ENCODE results near the gene FAHD1. TPM values are rescaled to one million over a fixed set of nuclear protein-coding genes. Genes with fewer than 3 reads are reported as not detected.
A peak's percentile ranks its signal among the peaks of the same experiment; 100 is the strongest.

Gene FAHD1
- total RNA-seq, 1 donor from 2014 or later = 26.5 TPM

DNA sequence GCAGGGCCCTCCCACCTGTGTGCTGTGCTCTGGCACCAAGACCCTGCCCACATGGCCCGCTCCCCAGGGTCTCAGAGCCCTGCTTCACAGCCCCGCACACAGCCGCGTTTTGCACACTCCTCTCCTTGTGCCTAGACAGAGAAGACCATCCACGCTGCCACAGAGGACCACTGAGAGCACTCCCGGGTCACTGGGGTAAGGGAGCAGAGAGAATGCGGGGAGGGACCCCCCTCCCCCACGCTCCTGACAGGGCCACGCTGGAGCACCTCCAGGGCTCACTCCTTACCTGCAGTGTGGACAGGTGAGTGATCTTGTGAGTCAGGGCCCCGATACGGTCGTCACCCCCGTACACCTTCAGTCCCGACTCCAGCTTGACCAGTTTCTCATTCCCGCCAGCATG lies 7.4 kb upstream of the FAHD1 start:
- DNase-seq = no peak
- peak overlapping the region; percentile 52 for H3K27ac Mint-ChIP-seq (ENCODE audit: unreplicated experiment)
- H3K36me3 Mint-ChIP-seq (ENCODE audit: unreplicated experiment) = no peaks in the 10 kb centered on the region
- TF ChIP-seq, protein P1, sequence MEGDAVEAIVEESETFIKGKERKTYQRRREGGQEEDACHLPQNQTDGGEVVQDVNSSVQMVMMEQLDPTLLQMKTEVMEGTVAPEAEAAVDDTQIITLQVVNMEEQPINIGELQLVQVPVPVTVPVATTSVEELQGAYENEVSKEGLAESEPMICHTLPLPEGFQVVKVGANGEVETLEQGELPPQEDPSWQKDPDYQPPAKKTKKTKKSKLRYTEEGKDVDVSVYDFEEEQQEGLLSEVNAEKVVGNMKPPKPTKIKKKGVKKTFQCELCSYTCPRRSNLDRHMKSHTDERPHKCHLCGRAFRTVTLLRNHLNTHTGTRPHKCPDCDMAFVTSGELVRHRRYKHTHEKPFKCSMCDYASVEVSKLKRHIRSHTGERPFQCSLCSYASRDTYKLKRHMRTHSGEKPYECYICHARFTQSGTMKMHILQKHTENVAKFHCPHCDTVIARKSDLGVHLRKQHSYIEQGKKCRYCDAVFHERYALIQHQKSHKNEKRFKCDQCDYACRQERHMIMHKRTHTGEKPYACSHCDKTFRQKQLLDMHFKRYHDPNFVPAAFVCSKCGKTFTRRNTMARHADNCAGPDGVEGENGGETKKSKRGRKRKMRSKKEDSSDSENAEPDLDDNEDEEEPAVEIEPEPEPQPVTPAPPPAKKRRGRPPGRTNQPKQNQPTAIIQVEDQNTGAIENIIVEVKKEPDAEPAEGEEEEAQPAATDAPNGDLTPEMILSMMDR (IDR thresholded peaks at IDR 0.05; ENCODE audit: partially characterized antibody, unreplicated experiment) = no peak
- H3K4me1 Mint-ChIP-seq (ENCODE audit: low read depth, unreplicated experiment) = peaks cover 7% of the 10 kb centered on the region
- peaks cover 3% of the 10 kb centered on the region for H3K9me3 Mint-ChIP-seq (ENCODE audit: unreplicated experiment)
- H3K4me3 Mint-ChIP-seq (ENCODE audit: unreplicated experiment) = peak overlapping the region; percentile 42
- peaks cover 3% of the 10 kb centered on the region for H3K27me3 Mint-ChIP-seq (ENCODE audit: unreplicated experiment)

DNA sequence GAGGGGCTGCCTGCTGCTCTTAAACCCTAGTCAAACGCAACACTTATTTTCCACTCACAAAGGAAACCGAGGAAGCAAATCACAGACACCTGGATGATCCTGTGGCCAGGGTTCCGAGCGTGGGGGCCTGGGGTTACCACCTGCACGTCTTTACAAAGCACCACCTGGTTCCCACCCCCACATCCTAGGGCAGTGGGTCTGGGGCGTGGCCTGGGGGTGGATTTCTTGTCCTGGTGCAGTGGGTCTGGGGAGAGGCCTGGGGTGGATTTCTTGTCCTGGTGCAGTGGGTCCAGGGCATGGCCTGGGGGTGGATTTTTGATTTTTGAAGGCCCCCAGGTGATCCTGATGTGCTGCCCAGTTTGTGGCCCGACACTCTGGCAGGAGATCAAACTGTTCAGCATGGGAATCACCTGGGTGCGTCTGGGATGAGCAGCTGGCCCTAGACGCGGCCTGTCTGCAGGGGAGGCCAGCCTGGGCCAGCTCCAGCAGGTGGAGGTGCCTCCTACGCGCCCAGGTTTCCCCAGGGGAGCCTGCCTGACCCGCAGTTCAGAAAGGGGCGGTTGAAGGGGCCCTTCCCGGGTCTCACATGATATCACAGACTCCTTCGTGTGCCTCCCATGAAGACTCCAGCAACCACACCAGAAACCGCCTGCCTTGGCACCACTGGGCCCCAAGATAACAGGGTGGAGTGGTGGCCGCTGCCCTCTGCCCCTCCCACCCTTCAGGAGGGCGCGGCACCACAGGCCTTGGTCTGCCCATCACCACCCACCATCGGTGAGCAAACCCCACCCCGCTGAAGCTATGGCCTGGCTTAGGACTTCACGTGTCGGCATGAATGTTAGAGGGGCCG lies 6.7 kb upstream of the FAHD1 start:
- Mint-ChIP-seq H3K27me3 (ENCODE audit: unreplicated experiment) (peaks cover 3% of the 10 kb centered on the region), H3K4me1 (ENCODE audit: low read depth, unreplicated experiment) (peaks cover 7% of the 10 kb centered on the region), H3K9me3 (ENCODE audit: unreplicated experiment) (peaks cover 1% of the 10 kb centered on the region), H3K36me3 (ENCODE audit: unreplicated experiment) (no peaks in the 10 kb centered on the region), H3K27ac (ENCODE audit: unreplicated experiment) (peak overlapping the region; percentile 22), H3K4me3 (ENCODE audit: unreplicated experiment) (no peak overlapping the region)
- DNase-seq = no peak
- TF ChIP-seq, protein P1 (IDR thresholded peaks at IDR 0.05; ENCODE audit: partially characterized antibody, unreplicated experiment) = no peak

DNA sequence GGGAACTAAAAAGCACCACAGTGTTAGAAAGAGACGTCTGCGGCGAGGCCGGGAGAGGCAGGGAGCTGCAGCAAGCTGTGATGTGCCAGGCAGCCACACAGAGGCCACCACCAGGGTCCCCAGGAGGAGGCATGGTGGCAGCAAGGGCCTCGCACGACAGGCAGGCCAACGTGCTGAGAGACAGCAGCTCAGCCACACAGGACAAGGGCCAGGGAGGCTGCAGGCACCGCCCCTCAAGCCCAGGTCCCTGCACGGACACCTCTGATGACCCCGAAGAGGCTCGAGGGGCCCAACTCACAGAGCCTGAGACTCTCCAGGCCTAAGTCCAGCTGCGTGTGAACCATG lies 6.1 kb upstream of the FAHD1 start:
- H3K9me3 Mint-ChIP-seq (ENCODE audit: unreplicated experiment) = peaks cover 2% of the 10 kb centered on the region

GRCh38 chr16:1821861-1822611 lies 5.0 kb upstream of the FAHD1 start:
- Mint-ChIP-seq H3K36me3 (ENCODE audit: unreplicated experiment) (no peaks in the 10 kb centered on the region), H3K4me1 (ENCODE audit: low read depth, unreplicated experiment) (peaks cover 7% of the 10 kb centered on the region), H3K4me3 (ENCODE audit: unreplicated experiment) (no peak overlapping the region), H3K9me3 (ENCODE audit: unreplicated experiment) (peaks cover 3% of the 10 kb centered on the region), H3K27me3 (ENCODE audit: unreplicated experiment) (peaks cover 3% of the 10 kb centered on the region), H3K27ac (ENCODE audit: unreplicated experiment) (no peak overlapping the region)
- no peak for DNase-seq
- TF ChIP-seq, protein P1 (IDR thresholded peaks at IDR 0.05; ENCODE audit: partially characterized antibody, unreplicated experiment) = no peak

More for the DNA sequence above, 6.1 kb upstream of the FAHD1 start:
- Mint-ChIP-seq H3K27ac (ENCODE audit: unreplicated experiment) (no peak overlapping the region), H3K36me3 (ENCODE audit: unreplicated experiment) (no peaks in the 10 kb centered on the region), H3K4me1 (ENCODE audit: low read depth, unreplicated experiment) (peaks cover 7% of the 10 kb centered on the region), H3K4me3 (ENCODE audit: unreplicated experiment) (no peak overlapping the region), H3K27me3 (ENCODE audit: unreplicated experiment) (peaks cover 3% of the 10 kb centered on the region)
- no peak for DNase-seq
- TF ChIP-seq, protein P1 (IDR thresholded peaks at IDR 0.05; ENCODE audit: partially characterized antibody, unreplicated experiment) = no peak

DNA sequence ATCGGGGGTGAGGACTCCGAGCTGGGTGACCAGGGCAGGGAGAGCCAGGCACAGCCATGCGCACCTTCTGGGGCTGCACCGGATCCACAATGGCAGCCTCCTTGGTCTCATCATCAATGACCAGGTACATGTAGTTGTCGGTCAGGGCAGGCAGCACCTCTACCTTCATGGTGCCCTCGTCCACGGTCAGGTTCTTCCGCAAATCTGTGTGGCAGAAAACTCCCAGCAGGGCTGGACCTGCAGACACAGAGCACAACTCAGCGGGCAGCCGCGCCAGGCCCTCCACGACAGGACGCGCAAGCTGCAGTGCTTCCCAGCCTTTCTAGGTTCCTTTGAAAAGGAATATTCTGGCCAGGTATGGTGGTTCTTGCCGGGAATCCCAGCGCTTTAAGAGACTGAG lies 4.2 kb upstream of the FAHD1 start:
- Mint-ChIP-seq H3K36me3 (ENCODE audit: unreplicated experiment) (no peaks in the 10 kb centered on the region), H3K27me3 (ENCODE audit: unreplicated experiment) (peaks cover 2% of the 10 kb centered on the region), H3K4me3 (ENCODE audit: unreplicated experiment) (no peak overlapping the region), H3K9me3 (ENCODE audit: unreplicated experiment) (peaks cover 9% of the 10 kb centered on the region), H3K4me1 (ENCODE audit: low read depth, unreplicated experiment) (peaks cover 11% of the 10 kb centered on the region), H3K27ac (ENCODE audit: unreplicated experiment) (no peak overlapping the region)
- TF ChIP-seq, protein P1 (IDR thresholded peaks at IDR 0.05; ENCODE audit: partially characterized antibody, unreplicated experiment) = no peak
- DNase-seq = no peak
